ENCODE results near the gene DES.
A peak's percentile ranks its signal among the peaks of the same experiment; 100 is the strongest.
"Not testable (repeated sequence)": the region's sequence is repeated elsewhere in the genome, so short reads cannot be mapped to it uniquely, and the experiment has no call there.

The DES gene

DNA sequence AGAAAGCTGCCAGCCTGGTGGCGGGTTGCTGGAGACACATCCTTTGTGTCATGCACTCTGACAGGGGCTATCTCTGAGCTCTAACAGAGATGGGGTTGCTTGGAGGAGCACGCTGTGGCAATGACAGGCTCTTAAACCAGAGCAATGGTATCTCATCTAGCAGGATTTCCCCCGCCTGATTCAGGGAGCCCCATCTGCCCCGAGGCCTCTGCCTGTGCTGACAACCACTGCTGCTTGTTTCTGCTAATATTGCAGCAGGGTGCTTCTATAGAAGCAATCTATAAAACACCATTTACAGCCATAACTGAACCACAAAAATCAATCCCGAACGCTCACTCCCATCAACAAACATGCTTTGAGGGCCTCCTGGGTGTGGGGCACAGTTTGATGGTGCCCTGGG is 17.6 kb upstream of the DES start:
- no peak for DNase-seq

DNA sequence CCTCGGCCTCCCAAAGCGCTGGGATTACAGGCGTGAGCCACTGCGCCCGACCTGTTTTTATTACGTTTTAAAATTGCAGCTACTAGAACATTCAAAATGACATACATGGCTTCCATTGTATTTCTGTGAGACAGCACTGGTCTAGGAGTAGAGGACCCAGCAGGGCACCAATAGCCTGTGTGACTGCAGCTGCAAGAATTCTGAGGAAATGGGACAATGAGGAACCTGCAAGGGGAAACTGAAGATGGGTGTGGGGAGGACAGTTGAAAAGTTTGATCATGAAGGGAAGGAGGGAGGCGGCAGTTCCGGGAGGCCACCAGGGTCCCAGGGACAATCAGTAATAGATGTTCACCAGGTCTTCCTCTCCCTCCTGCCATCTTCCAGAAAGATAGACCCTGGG is 16.6 kb upstream of the DES start:
- DNase-seq, result no peak

DNA sequence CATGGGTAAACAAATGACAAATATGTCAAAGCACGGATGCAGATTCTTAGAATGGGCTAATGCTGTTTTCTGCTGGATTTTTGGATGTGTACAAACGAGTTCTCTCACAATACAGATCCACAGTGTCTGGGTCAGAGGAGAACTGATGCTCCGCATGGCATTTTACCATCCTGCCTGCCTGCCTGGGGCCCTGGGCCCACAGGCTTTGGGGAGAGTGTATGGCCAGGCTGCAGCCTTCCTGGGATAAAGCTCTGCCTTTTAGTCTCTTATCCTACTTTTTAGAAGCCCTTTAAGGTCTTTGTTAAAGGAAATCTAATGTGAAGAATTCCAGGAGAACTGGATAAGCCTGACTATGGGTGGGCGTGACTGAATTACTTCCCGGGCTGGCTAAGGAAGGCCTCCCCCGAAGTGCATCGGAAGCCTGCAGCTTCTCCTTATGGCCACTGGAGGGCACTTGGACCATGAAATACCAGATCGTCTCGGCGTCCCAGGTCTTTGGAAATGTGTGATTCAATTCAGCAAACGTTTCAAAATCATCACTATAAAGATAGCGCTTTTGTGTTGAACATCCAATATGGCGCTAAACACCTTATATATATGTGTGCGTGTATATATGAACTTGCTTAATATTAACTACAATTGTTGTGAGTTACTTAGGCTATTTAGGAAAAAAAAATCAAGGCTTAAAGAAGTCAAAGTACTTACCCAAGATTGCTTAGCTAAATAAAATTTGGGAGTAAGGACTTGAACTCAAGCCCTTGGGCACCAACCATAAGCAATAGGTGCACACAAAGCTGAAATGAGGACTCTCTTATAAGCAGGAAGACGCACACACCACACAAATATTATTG is 15.3 kb upstream of the DES start:
- DNase-seq, result peak; percentile 56

DNA sequence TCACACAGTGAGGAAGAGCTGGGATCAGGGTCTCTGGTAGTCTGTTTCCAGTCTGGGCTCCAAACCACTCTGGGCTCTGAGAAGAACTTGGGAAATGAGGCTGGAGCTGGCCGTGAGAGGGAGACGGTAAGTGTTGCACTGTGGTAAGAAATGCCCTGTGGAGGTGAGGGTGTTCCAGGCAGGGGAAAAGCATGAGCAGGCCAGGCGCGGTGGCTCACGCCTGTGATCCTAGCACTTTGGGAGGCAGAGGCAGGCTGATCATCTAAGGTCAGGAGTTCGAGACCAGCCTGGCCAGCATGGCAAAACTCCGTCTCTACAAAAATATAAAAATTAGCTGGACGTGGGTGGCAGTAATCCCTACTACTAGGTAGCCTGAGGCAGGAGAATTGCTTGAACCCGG is 14.3 kb upstream of the DES start:
- DNase-seq, result no peak

DNA sequence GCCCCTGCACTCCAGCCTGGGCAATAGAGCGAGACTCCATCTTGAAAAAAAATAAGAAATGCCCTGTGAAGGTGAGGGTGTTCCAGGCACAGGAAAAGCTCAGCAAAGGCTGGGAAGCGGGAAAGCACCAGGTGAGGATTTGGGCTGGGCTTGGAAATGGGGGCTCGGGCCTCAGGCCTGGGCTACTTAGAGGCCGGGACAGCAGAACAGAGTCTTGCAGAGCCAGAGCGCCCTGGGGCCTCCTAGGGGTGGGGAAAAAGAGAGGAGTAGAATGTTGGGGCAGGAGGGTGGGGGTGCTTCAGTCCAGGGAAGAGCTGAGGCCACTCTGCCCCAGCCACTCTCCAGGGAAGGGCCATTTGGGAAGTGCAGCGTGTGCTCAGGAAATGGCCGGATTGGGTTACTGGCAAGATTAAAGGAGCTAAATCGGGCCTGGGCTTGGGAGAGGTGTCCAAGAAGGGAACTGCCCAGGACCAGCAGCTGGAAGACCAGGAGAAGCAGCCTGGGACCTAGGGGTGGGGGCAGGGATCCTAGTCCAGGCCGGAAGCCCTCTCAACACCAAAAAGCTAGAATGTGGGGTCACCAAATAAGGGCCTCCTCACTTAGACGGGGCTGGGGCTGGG is 13.8 kb upstream of the DES start:
- DNase-seq, result no peak

DNA sequence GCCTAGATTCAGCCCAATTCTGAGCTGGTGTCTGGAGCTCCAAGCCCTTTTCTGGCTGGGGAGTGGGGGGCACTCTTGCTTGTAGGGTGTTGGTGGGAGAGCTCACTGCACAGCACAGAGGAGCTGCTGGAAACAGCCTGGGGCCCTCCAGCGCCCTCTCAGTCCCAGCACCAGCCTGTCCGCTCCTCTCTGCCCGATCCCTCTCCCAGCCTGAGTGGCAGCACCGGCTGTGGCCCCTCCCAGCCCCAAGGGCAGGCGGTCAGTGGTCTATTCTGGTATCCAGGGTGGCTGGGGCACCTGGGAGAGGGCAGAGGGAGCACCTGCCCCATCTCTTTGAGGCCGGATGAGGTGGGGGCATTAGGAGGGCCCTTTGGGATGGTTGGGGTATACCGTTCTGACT is 13.2 kb upstream of the DES start:
- DNase-seq, result no peak

DNA sequence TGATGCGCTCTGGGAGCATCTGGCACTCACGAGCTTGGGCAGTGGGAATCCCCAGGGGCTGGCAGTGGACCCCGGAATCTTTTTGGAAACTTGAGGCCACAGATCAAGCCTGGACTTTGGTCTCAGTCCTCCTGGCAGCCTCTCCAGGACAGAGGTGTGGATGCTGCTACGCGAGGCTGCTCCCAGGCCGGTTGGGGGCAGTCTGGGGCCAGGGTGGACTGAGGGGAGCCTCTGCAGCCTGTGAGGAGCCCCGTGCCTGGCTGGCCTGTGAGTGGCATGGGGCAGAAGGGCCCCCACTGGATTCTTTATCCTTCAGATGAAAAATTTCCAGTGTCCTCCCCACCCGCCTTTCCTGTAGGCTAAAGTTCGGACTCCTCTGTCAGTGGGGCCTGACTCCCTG is 12.7 kb upstream of the DES start:
- no peak for DNase-seq

DNA sequence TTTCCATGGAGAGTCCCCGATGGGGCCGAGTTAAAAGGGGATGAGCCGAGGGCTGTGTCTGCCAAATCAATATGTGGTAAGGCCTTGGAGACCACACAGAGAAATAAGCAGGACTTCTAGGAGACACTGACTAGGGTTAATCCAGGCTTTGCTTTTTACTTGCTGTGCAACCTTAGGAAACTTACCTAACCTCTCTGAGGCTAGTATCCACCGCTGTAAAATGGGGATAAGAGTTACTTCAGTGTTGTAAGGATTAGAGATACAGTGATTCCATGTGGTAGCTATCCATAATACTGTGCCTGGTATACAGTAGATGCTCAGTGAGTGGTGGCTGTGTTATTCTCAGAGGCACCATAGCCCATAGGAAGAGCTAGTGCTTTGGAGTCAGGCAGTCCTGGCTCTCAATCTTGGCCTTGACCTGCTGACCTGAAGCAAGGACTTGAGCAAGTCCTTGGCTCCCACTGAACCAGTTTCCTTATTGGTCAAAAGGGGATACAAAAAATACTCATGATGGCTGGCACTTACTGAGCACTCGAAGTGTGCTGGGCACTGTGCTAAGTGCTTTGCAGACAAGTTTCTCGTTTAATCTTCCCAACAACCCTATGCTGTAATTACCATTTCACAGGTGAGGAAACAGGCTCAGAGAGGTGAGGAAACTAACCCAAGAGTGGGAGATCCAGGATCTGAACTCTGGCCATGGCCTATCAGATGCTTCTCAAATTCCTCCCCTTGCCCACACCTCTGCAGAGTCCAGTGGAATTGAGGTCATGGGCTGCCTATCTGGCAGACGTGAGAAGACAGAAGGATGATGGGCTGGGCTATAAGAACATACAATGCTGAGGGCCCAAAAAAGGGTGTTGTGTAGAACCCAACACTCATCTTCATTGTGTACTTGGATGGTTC is 12.0 kb upstream of the DES start:
- no peak for DNase-seq

DNA sequence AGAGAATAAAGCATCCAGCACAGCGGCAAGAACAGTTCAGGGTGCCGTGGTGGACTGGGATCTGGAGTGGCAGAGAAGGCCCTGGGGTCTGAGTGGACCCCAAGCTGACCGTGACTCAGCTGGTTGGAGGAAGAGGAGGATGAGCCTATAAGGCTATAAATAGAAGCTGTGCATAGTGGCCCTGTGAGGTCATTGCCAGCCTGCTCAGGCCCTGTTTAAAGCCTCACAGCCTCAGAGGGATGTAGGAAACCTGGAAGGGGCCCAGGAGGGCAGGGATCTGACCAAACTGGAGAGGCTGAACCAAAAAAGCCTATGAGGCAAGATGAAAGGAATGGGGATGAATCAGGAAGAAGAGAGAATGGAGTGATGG is 11.3 kb upstream of the DES start:
- no peak for DNase-seq

DNA sequence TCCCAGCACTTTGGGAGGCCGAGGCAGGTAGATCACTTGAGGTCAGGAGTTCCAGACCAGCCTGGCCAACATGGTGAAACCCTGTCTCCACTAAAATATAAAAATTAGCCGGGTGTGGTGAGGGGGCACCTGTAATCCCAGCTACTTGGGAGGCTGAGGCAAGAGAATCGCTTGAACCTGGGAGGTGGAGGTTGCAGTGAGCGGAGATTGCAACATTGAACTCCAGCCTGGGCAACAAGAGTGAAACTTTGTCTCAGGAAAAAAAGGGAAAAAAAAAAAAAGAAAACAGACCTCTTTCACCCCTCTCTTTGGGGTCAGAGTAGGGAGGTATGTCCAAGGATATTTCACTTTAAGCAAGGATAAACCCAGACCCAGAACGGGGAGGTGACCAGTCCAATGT is 10.8 kb upstream of the DES start:
- not testable (repeated sequence) for DNase-seq

DNA sequence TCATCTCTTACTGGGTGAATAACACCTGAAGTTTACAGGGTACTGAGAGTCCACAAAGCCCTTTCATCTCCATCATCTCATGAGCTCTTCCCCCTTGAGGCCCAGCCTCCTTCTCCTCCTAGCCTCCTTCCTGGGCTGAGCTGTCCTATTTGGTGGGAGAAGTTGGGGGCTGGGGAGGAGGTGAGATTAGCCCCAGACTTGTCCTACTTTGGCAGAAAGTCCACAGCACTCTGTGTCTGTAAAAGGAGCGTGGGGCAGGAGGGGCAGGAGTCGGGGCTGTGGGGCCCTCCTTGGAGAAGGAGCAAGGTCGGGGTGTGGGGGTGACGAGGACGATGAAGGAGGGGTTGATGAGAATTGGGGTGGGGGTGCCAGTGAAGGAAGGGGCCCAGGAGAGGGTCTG is 10.0 kb upstream of the DES start:
- no peak for DNase-seq

DNA sequence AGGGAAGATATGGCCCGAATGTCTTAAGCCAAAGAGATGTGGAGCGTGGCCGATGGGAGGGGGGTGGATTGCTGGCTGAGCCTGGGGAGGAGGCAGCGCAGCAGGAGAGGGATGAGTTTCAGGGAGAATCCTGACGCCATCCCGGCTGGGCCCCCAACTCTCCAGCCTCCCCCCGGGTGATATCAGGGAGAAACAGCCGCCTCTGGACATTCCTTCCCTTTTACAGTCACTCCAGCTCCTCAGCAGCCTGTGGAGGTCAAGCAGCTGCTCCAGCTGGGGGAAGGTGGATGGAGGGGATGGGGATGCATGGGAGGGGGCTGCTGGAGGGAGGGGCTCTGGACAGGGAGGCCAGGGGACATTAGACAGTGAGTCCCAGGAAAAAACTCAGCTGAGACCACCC is 9.5 kb upstream of the DES start:
- DNase-seq, result no peak

DNA sequence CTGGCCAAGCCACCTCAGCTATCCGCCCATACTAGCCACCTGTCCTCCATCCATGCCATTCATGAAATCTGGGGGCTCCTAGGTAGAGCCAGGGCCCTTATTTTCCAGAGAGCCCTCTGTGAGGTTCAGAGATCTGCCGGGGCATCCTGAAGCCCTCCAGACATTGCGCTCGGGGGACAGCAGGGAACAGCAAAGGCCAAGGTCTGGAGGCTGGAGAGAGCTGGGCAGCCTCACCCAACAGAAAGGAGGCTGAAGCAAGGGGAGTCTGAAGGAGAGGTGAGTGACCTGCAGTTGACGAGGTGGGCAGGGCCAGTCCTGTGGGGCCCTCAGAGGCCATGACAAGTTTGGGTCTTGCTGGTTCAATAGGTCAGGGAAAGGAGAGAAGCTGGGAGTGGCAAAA is 8.6 kb upstream of the DES start:
- no peak for DNase-seq

DNA sequence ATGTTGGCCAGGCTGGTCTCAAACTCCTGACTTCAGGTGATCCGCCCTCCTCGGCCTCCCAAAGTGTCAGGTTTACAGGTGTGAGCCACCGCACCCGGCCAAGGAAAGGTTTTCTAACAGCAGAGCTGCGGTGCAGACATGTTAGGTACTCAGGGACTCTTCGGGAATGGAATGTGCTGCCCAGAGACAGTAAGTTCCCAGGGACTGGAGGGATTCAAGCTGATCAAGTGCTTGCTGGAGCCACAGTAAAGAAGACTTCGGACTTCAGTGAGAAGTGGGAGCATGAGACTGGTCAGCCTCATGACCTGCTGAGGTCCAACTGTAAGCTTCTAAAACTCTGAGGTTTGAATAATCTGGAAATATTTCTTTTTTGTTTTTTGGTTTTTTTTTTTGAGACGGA is 7.8 kb upstream of the DES start:
- no peak for DNase-seq

DNA sequence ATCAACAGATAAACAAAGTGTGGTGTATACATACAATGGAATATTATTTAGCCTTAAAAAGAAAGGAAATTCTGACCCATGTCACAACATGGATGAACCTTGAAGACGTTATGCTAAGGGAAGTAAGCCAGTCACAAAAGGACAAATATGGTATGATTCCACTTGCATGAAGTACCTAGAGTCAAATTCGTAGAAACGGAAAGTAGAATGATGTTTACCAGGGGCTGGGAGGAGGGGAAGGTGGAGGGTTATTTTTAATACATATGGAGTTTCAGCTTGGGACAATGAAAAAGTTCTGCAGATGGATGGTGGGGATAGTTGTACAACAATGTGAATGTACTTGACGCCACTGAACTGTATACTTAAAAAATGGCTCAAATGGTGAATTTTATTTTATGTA is 3.3 kb upstream of the DES start:
- DNase-seq, result no peak

DNA sequence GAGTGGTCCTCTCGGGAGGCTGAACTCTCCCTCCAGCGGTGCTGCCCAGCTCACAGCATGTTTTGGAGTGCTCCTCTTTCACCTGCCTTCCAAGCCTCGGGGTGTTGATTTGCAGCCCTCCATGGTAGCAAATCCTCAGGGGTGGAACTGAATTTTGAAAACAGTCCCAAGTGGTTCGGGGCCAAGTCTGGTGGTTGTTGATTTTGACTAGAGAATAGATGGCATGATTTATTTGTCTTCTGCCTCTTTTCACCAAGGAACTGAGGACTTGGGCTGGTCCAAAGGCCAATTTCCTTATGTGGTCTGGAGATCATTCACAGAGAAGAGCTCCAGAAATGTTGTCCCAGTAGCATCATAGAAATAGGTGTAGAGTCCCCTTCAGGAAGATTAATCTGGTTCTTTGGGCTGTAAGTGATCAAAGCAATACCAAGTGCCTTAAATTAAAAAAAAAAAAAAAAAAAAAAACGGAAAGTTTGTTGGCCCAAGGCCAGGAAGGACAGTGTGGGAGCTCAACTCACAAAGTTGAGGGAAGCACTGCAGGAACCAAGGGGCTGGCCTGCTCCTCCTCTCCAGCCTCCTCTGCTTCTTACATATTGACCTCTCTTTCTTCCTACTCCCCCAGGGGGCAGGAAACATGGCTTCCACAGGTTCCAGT is 2.5 kb upstream of the DES start:
- no peak for DNase-seq

DNA sequence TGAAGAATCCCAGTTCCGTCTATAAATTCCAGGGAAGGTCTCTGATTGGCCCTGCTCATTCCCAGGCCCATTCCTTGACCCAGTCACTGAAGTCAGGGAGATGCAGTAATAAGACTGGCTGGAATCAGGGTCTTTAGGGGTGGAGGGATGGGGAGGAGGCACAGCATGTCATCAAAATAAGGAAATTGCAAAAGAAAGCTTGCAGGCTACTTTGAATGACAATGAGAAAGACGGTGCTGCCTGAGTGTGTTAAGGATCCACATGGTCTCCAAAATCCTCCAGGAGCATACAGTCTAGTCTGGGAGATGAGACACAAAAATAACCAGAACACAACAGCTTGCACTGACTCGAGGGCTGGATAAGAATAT is 2.0 kb upstream of the DES start:
- DNase-seq, result no peak

DNA sequence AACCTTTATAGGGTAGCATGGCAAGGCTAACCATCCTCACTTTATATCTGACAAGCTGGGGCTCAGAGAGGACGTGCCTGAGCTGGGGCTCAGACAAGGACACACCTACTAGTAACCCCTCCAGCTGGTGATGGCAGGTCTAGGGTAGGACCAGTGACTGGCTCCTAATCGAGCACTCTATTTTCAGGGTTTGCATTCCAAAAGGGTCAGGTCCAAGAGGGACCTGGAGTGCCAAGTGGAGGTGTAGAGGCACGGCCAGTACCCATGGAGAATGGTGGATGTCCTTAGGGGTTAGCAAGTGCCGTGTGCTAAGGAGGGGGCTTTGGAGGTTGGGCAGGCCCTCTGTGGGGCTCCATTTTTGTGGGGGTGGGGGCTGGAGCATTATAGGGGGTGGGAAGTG is 1.2 kb upstream of the DES start:
- no peak for DNase-seq

DNA sequence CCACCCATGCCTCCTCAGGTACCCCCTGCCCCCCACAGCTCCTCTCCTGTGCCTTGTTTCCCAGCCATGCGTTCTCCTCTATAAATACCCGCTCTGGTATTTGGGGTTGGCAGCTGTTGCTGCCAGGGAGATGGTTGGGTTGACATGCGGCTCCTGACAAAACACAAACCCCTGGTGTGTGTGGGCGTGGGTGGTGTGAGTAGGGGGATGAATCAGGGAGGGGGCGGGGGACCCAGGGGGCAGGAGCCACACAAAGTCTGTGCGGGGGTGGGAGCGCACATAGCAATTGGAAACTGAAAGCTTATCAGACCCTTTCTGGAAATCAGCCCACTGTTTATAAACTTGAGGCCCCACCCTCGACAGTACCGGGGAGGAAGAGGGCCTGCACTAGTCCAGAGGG is 803 bp upstream of the DES start:
- no peak for DNase-seq

DNA sequence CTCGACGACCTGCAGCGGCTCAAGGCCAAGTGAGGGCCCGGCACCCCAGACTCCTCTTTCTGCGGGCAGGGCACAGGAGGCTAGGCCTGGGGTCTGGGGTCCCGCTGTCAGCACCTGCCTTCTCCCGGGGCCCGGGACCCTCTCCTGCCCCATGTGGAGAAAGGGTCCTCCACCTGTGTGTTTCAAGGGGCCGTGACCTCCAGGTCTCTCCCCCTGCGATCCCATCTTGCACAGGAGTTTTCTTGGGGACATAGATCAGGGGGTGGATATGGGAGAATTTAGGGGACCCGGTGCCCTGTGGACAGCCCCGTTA is 791 bp downstream of the DES start:
- DNase-seq, result no peak

DNA sequence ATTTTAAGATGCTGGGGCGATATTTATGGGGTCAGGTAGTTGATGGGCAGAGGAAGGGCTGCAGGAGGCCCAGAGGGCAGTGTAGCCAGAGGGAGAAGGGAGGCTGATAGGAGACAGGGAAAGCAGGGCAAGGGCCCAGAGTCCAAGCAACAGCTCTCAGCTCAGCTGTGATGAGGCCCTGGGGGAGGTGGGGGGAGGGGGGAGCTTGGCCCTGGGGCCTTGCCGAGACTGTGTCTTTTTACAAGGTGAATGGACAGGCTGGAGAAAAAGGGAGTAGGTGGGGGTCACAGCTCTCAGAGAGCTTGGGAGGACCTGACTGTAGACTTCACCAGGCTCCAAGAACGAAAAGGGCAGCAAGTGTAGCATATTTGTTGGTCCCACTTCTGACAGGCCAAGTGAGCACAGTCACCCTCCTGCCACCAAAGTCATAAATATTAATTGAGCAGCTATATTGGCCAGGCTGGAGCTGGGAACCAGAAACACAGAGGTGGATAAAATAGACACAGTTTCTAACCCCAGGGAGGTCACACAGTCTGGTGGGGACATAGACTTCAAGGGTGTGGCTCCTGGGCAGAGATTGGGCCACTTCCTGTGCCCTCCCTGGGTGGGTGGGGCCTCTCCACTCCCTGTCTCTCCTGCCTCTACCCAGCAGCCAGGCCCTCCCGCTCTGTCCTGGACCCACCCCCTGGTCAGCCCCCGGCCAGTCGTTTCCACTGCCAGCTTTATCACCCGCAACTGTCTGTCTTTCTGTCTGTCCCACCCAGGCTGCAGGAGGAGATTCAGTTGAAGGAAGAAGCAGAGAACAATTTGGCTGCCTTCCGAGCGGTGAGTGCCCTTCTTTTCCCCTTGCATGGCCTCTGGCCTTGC is 1.4 kb downstream of the DES start:
- DNase-seq, result no peak

DNA sequence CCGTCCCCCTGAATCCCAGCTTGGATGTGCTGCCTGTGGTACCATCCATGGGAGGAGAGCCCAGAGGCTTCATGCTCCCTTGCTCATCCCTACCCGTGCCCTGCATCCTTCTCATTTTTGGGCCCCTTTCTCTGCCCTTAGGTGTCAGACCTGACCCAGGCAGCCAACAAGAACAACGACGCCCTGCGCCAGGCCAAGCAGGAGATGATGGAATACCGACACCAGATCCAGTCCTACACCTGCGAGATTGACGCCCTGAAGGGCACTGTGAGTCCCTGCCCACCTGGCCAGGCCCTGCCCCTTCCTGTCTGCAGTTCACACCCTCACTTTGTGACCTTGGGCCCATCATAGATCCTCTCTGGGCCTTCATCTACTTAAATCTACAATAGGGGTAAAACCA is 2.5 kb downstream of the DES start:
- DNase-seq, result no peak

DNA sequence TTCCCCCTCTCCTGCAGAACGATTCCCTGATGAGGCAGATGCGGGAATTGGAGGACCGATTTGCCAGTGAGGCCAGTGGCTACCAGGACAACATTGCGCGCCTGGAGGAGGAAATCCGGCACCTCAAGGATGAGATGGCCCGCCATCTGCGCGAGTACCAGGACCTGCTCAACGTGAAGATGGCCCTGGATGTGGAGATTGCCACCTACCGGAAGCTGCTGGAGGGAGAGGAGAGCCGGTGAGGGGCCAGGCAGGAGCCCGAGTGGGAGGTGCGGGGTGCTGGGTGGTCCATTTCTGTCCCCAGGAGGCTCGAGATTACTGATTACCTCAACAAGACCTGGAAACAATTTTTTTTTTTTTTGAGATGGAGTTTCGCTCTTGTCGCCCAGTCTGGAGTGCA is 3.1 kb downstream of the DES start:
- no peak for DNase-seq
